Immature natural killer cell (primary cell): ENCODE measurements around the gene FAM120B. TPM values are rescaled to one million over a fixed set of nuclear protein-coding genes. Genes with fewer than 3 reads are reported as not detected.

ENCODE experiments used
- DNase-seq, 3 donors: peaks; one replicate each; pipeline ENCODE4 v3.0.0; 2022; ENCODE audit warnings: mixed read lengths in 1 of 3
- H3K27ac Mint-ChIP-seq, 6 donors: one replicate each; pipeline ENCODE4 v1.8.0; 2020; ENCODE audit warnings: mixed read lengths in 6 of 6, mild to moderate bottlenecking in 5 of 6, inconsistent platforms in 4 of 6, moderate library complexity in 3 of 6
- H3K27me3 Mint-ChIP-seq, 3 donors: one replicate each; pipeline ENCODE4 v1.8.0; 2020 to 2021; ENCODE audit warnings: low read depth in 3 of 3, mild to moderate bottlenecking in 3 of 3, mixed read lengths in 3 of 3, moderate library complexity in 3 of 3, inconsistent platforms in 1 of 3
- H3K36me3 Mint-ChIP-seq, 3 donors: one replicate each; pipeline ENCODE4 v1.8.0; 2020; ENCODE audit warnings: mixed read lengths in 3 of 3, inconsistent platforms in 2 of 3, mild to moderate bottlenecking in 2 of 3
- H3K4me1 Mint-ChIP-seq, 2 donors: one replicate each; pipeline ENCODE4 v1.8.0; 2020; ENCODE audit warnings: inconsistent platforms in 2 of 2, mild to moderate bottlenecking in 2 of 2, mixed read lengths in 2 of 2, moderate library complexity in 1 of 2
- H3K4me3 Mint-ChIP-seq, 5 donors: one replicate each; pipeline ENCODE4 v1.8.0; 2020; ENCODE audit warnings: mild to moderate bottlenecking in 5 of 5, mixed read lengths in 5 of 5, inconsistent platforms in 3 of 5, moderate library complexity in 3 of 5
- H3K9me3 Mint-ChIP-seq, 6 donors: one replicate each; pipeline ENCODE4 v1.8.0; 2020; ENCODE audit warnings: mild to moderate bottlenecking in 6 of 6, mixed read lengths in 6 of 6, inconsistent platforms in 4 of 6, moderate library complexity in 3 of 6
- polyA plus RNA-seq, 3 donors: library from polyadenylated mRNA; unstranded; fragments of 300-500 nt; fragmentation: Illumina TruSeq; gene quantifications; one replicate each; pipeline ENCODE4 v1.2.3, GENCODE V29; 2021

The FAM120B gene
- polyA plus RNA-seq, 3 donors from 2014 or later, result 17.4 to 43.1 (median 26.2) TPM

- Mint-ChIP-seq H3K27ac (no peak overlapping the region), H3K9me3 (no peaks in the 10 kb centered on the region), H3K4me1 (peaks cover 36 to 44% of the 10 kb centered on the region in 2 donors), H3K4me3 (peak overlapping the region in 4 of 5 donors; percentile 26 to 78 (median 32)), H3K27me3 (peaks cover 14 to 50% (median 39%) of the 10 kb centered on the region in 3 donors), H3K36me3 (peaks cover 0 to 5% (median 1%) of the 10 kb centered on the region in 3 donors)
- no peak for DNase-seq
These were observed 13.0 kb upstream of the FAM120B start for GRCh38 chr6:170293341-170294231.

GRCh38 chr6:170294298-170294730, 12.2 kb upstream of the FAM120B start:
- Mint-ChIP-seq H3K4me1 (peaks cover 31 to 38% of the 10 kb centered on the region in 2 donors), H3K36me3 (no peaks in the 10 kb centered on the region), H3K4me3 (peak overlapping the region in 4 of 5 donors; percentile 26 to 78 (median 76)), H3K27ac (no peak overlapping the region), H3K9me3 (no peaks in the 10 kb centered on the region), H3K27me3 (peaks cover 13 to 51% (median 40%) of the 10 kb centered on the region in 3 donors)
- DNase-seq, result no peak

GRCh38 chr6:170294813-170295509, 11.6 kb upstream of the FAM120B start:
- H3K4me1 Mint-ChIP-seq, result peaks cover 31 to 38% of the 10 kb centered on the region in 2 donors
- DNase-seq, result peak in 2 of 3 donors; percentile 17 to 21
- H3K27me3 Mint-ChIP-seq, result peaks cover 13 to 51% (median 44%) of the 10 kb centered on the region in 3 donors
- no peaks in the 10 kb centered on the region for H3K9me3 Mint-ChIP-seq
- H3K4me3 Mint-ChIP-seq, result peak overlapping the region; percentile 68 to 78 (median 75)
- H3K36me3 Mint-ChIP-seq, result no peaks in the 10 kb centered on the region
- H3K27ac Mint-ChIP-seq, result no peak overlapping the region

GRCh38 chr6:170295510-170296422, 10.8 kb upstream of the FAM120B start:
- Mint-ChIP-seq H3K4me1 (peaks cover 26 to 38% of the 10 kb centered on the region in 2 donors), H3K4me3 (peak overlapping the region; percentile 27 to 80 (median 70)), H3K27ac (no peak overlapping the region), H3K27me3 (peaks cover 8 to 52% (median 49%) of the 10 kb centered on the region in 3 donors), H3K36me3 (no peaks in the 10 kb centered on the region), H3K9me3 (no peaks in the 10 kb centered on the region)
- peak; percentile 32 to 48 (median 44) for DNase-seq

- H3K27ac Mint-ChIP-seq, result no peak overlapping the region
- H3K9me3 Mint-ChIP-seq, result no peaks in the 10 kb centered on the region
- no peak overlapping the region for H3K4me3 Mint-ChIP-seq
- peaks cover 25 to 38% of the 10 kb centered on the region in 2 donors for H3K4me1 Mint-ChIP-seq
- no peak for DNase-seq
- H3K27me3 Mint-ChIP-seq, result peaks cover 7 to 54% (median 53%) of the 10 kb centered on the region in 3 donors
- H3K36me3 Mint-ChIP-seq, result peaks cover 0 to under 1% (median under 1%) of the 10 kb centered on the region in 3 donors
These were observed 10.2 kb upstream of the FAM120B start for GRCh38 chr6:170296423-170296745.

- Mint-ChIP-seq H3K9me3 (no peaks in the 10 kb centered on the region), H3K27ac (no peak overlapping the region), H3K4me3 (peak overlapping the region in 4 of 5 donors; percentile 23 to 43 (median 26)), H3K36me3 (peaks cover 0 to 6% (median 5%) of the 10 kb centered on the region in 3 donors), H3K4me1 (peaks cover 22 to 33% of the 10 kb centered on the region in 2 donors), H3K27me3 (peaks cover 6 to 55% (median 55%) of the 10 kb centered on the region in 3 donors)
- no peak for DNase-seq
These were observed 9.6 kb upstream of the FAM120B start for GRCh38 chr6:170296746-170297575.

GRCh38 chr6:170297576-170298330, 8.8 kb upstream of the FAM120B start:
- H3K4me1 Mint-ChIP-seq, result peaks cover 15 to 25% of the 10 kb centered on the region in 2 donors
- peaks cover 4 to 51% (median 47%) of the 10 kb centered on the region in 3 donors for H3K27me3 Mint-ChIP-seq
- H3K27ac Mint-ChIP-seq, result no peak overlapping the region
- peaks cover 0 to 6% (median 5%) of the 10 kb centered on the region in 3 donors for H3K36me3 Mint-ChIP-seq
- H3K9me3 Mint-ChIP-seq, result no peaks in the 10 kb centered on the region
- H3K4me3 Mint-ChIP-seq, result peak overlapping the region in 2 of 5 donors; percentile 40 to 47
- DNase-seq, result no peak

GRCh38 chr6:170298688-170299087, 7.9 kb upstream of the FAM120B start:
- Mint-ChIP-seq H3K4me1 (peaks cover 13 to 16% of the 10 kb centered on the region in 2 donors), H3K36me3 (peaks cover 0 to 6% (median 5%) of the 10 kb centered on the region in 3 donors), H3K27me3 (peaks cover 4 to 47% (median 41%) of the 10 kb centered on the region in 3 donors), H3K27ac (no peak overlapping the region), H3K9me3 (no peaks in the 10 kb centered on the region), H3K4me3 (no peak overlapping the region)
- no peak for DNase-seq

GRCh38 chr6:170301184-170301583, 5.4 kb upstream of the FAM120B start:
- Mint-ChIP-seq H3K9me3 (no peaks in the 10 kb centered on the region), H3K27ac (no peak overlapping the region), H3K4me1 (peaks cover 5 to 7% of the 10 kb centered on the region in 2 donors), H3K27me3 (peaks cover 4 to 42% (median 33%) of the 10 kb centered on the region in 3 donors), H3K36me3 (peaks cover 0 to 6% (median 5%) of the 10 kb centered on the region in 3 donors), H3K4me3 (no peak overlapping the region)
- DNase-seq, result no peak

- peak overlapping the region; percentile 62 to 94 (median 74) for H3K4me3 Mint-ChIP-seq
- H3K36me3 Mint-ChIP-seq, result peaks cover 0 to 6% (median 5%) of the 10 kb centered on the region in 3 donors
- peak overlapping the region in 4 of 6 donors; percentile 37 to 70 (median 52) for H3K27ac Mint-ChIP-seq
- DNase-seq, result no peak
- H3K9me3 Mint-ChIP-seq, result no peaks in the 10 kb centered on the region
- peaks cover 5 to 27% (median 13%) of the 10 kb centered on the region in 3 donors for H3K27me3 Mint-ChIP-seq
- H3K4me1 Mint-ChIP-seq, result peaks cover 36 to 44% of the 10 kb centered on the region in 2 donors
These were observed 694 bp upstream of the FAM120B start for GRCh38 chr6:170305805-170306323.

- Mint-ChIP-seq H3K4me1 (peaks cover 45 to 55% of the 10 kb centered on the region in 2 donors), H3K27me3 (peaks cover 5 to 23% (median 7%) of the 10 kb centered on the region in 3 donors), H3K4me3 (peak overlapping the region; percentile 90 to 98 (median 94)), H3K36me3 (no peaks in the 10 kb centered on the region), H3K27ac (peak overlapping the region; percentile 90 to 99 (median 97)), H3K9me3 (no peaks in the 10 kb centered on the region)
- no peak for DNase-seq
These were observed 555 bp downstream of the FAM120B start for GRCh38 chr6:170307080-170307545.
